Left lung (tissue), 10 donors: ENCODE data around the gene FBXO22. TPM values are rescaled to one million over a fixed set of nuclear protein-coding genes. Genes with fewer than 3 reads are reported as not detected.
"Not testable (repeated sequence)": the region's sequence is repeated elsewhere in the genome, so short reads cannot be mapped to it uniquely, and the experiment has no call there.

Experiments
- ATAC-seq: fragments of 200-7000 bp; cut with Tn5 transposase; one replicate; pipeline ENCODE4 v1.9.1; 2020; ENCODE audit warnings: moderate library complexity
- DNase-seq, 4 donors: peaks; one replicate each; pipeline ENCODE4 v3.0.0-alpha.2; 2013 to 2020
- H3K27ac ChIP-seq, 2 donors: fragments of 200-600 bp; sonication (generic) in 1 of 2; one replicate each; pipeline versions ENCODE4 v1.5.0 to v1.8.0; 2020 to 2021
- H3K27me3 ChIP-seq, 2 donors: fragments of 200-600 bp; sonication (generic) in 1 of 2; one replicate each; pipeline versions ENCODE4 v1.5.0 to v1.8.0; 2020 to 2021
- H3K36me3 ChIP-seq, 2 donors: fragments of 200-600 bp; sonication (generic) in 1 of 2; one replicate each; pipeline versions ENCODE4 v1.5.0 to v1.8.0; 2020 to 2021
- H3K4me1 ChIP-seq, 2 donors: fragments of 200-600 bp; one replicate each; pipeline ENCODE4 v1.8.0; 2021
- H3K4me3 ChIP-seq, 2 donors: fragments of 200-600 bp; sonication (generic) in 1 of 2; one replicate each; pipeline versions ENCODE4 v1.5.0 to v1.8.0; 2020 to 2021; ENCODE audit warnings: mild to moderate bottlenecking in 1 of 2
- H3K9me3 ChIP-seq, 2 donors: fragments of 200-600 bp; sonication (generic) in 1 of 2; one replicate each; pipeline versions ENCODE4 v1.5.0 to v1.8.0; 2020 to 2021
- intact Hi-C, 2 donors: fragments of 100-400 bp; cut with DNase I; formaldehyde crosslinking; loops; one replicate each; pipeline versions ENCODE4 v1.11.2 to v1.14.2; 2022
- polyA plus RNA-seq, 6 donors: library from polyadenylated mRNA; unstranded; fragments of 120-200 nt; gene quantifications; one replicate each; pipeline ENCODE4 v1.2.1, GENCODE V29; 2013; ENCODE audit not compliant: insufficient read length in 6 of 6
- total RNA-seq, 2 donors: library from RNA; stranded (reverse); fragmentation: NEBNext Ultra II Directional; extraction: Animal tissue kit (Norgen Biotek cat#: 25700); gene quantifications; one replicate each; pipeline ENCODE4 v1.2.1, GENCODE V29; 2021
- TF ChIP-seq, protein P1 (sequence below), 2 donors: fragments of 200-600 bp; sonication (generic) in 1 of 2; IDR thresholded peaks; one replicate each; pipeline versions ENCODE4 v1.5.0 to v1.8.0; 2021; ENCODE audit warnings: antibody characterized with exemption in 2 of 2
- donor health status: DM: no; HTN: yes; CAD: no.
- donor health status: DM: no; HTN: no; CAD: no.

The FBXO22 gene
- total and polyA plus RNA-seq, 8 donors: 26.7 to 44.8 (median 37.4) TPM

GRCh38 chr15:75864213-75865059 lies 39.2 kb upstream of the FBXO22 start:
- TF ChIP-seq, protein P1, sequence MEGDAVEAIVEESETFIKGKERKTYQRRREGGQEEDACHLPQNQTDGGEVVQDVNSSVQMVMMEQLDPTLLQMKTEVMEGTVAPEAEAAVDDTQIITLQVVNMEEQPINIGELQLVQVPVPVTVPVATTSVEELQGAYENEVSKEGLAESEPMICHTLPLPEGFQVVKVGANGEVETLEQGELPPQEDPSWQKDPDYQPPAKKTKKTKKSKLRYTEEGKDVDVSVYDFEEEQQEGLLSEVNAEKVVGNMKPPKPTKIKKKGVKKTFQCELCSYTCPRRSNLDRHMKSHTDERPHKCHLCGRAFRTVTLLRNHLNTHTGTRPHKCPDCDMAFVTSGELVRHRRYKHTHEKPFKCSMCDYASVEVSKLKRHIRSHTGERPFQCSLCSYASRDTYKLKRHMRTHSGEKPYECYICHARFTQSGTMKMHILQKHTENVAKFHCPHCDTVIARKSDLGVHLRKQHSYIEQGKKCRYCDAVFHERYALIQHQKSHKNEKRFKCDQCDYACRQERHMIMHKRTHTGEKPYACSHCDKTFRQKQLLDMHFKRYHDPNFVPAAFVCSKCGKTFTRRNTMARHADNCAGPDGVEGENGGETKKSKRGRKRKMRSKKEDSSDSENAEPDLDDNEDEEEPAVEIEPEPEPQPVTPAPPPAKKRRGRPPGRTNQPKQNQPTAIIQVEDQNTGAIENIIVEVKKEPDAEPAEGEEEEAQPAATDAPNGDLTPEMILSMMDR (IDR thresholded peaks at IDR 0.05): no peak

GRCh38 chr15:75866045-75866444 lies 37.6 kb upstream of the FBXO22 start:
- H3K27ac ChIP-seq, ATAC-seq, H3K4me3 ChIP-seq, H3K27me3 ChIP-seq, DNase-seq, H3K9me3 ChIP-seq, intact Hi-C loops, H3K4me1 ChIP-seq: not testable (repeated sequence)
- H3K36me3 ChIP-seq: peaks cover 0 to 16% of the 10 kb centered on the region in 2 donors

More at GRCh38 chr15:75864213-75865059, 39.2 kb upstream of the FBXO22 start:
- intact Hi-C loops: no loop called here
- Histone ChIP-seq H3K9me3 (no peaks in the 10 kb centered on the region), H3K27ac (no peak overlapping the region), H3K4me3 (no peak overlapping the region), H3K4me1 (no peaks in the 10 kb centered on the region), H3K36me3 (peaks cover 0 to 12% of the 10 kb centered on the region in 2 donors), H3K27me3 (no peaks in the 10 kb centered on the region)
- ATAC-seq (no peak), DNase-seq (peak in 1 of 4 donors; percentile 26)

DNA sequence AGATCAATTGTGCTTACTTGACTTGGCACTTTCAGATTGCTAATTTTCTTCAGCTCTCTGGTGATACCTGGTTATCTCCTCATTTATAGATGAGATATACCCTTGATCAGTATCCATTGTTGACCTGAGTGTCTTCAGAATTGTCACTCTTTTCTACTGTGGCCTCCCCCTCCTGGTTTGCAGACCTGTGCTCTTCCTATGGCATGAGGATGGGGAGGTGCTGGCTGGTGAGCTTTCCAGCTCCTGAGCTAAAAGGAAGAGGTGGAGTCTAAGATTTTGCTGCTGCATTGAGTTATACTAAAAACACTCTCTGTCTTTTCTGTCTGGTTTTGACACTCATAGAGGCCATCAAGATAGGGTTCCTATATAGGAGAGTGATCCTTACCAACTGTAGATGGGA lies 36.8 kb upstream of the FBXO22 start:
- intact Hi-C loops: no loop called here
- H3K4me3 ChIP-seq: no peak overlapping the region
- TF ChIP-seq, protein P1 (IDR thresholded peaks at IDR 0.05): no peak
- no peaks in the 10 kb centered on the region for H3K9me3 ChIP-seq
- peaks cover 0 to 12% of the 10 kb centered on the region in 2 donors for H3K36me3 ChIP-seq
- no peaks in the 10 kb centered on the region for H3K27me3 ChIP-seq
- ATAC-seq (no peak), DNase-seq (no peak)
- H3K27ac ChIP-seq: no peak overlapping the region
- no peaks in the 10 kb centered on the region for H3K4me1 ChIP-seq

DNA sequence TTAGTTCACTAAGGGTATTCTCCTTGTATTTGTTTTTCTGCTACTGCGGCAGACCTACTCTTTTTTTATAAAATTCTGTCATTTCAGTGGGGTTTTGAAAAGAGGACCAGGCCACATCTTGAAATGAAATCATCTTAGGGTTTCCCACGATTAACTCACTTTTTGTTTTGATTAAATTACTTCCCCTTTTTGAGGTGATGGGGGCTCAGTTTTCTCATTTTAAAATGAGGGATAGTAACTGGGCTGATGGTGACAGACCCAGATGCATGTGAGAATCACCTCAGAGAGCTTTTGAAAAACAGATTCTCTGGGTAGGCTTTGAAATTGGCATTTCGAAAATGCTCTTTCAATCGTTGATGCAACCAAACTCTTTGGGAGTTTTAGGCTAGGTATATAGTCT lies 36.2 kb upstream of the FBXO22 start:
- no peak for ATAC-seq

DNA sequence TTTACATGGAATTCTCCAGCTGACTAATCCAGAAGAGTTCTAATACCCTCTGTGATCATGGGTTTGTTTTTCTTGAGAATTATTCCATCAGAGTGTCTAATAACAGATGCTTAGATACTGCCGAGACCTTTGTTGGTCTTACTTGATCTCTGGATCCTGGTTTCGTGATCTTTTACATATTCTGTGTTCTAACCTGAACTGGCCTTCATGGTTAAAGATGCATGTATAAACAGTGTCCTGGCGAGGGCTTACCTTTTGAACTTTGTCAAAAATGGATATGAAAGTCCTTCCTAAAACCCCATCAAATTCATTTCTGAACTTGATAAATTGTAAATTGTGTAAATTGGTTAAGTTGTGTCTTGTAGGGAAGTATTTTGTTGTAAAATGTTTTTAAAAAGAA lies 35.7 kb upstream of the FBXO22 start:
- Histone ChIP-seq H3K4me3 (no peak overlapping the region), H3K9me3 (no peaks in the 10 kb centered on the region), H3K27me3 (no peaks in the 10 kb centered on the region), H3K27ac (no peak overlapping the region), H3K36me3 (peaks cover 0 to 12% of the 10 kb centered on the region in 2 donors), H3K4me1 (no peaks in the 10 kb centered on the region)
- DNase-seq (no peak), ATAC-seq (no peak)
- TF ChIP-seq, protein P1 (IDR thresholded peaks at IDR 0.05): no peak
- intact Hi-C loops: no loop called here

More for the DNA sequence above, 36.2 kb upstream of the FBXO22 start:
- Histone ChIP-seq H3K4me3 (no peak overlapping the region), H3K27ac (no peak overlapping the region), H3K9me3 (no peaks in the 10 kb centered on the region), H3K27me3 (no peaks in the 10 kb centered on the region), H3K4me1 (no peaks in the 10 kb centered on the region), H3K36me3 (peaks cover 0 to 12% of the 10 kb centered on the region in 2 donors)
- intact Hi-C loops: no loop called here
- TF ChIP-seq, protein P1 (IDR thresholded peaks at IDR 0.05): no peak
- no peak for DNase-seq
